ENCODE measurements around the gene UBE2D2.
"Not testable (repeated sequence)": the region's sequence is repeated elsewhere in the genome, so short reads cannot be mapped to it uniquely, and the experiment has no call there.

The UBE2D2 gene

GRCh38 chr5:139560752-139561654 is at the start of gene UBE2D2:
Gene UBE2D2 (plus strand): TSS chr5:139561339. CDS start chr5:139561792, 453 bp downstream.
- in situ Hi-C loops (cut with HindIII; ENCODE audit: low sequenced_read_pairs), result no loop called here

- in situ Hi-C loops (cut with HindIII; ENCODE audit: low sequenced_read_pairs), result no loop called here
Measured at GRCh38 chr5:139512786-139513390, 48.3 kb upstream of the UBE2D2 start.

- in situ Hi-C loops (cut with HindIII; ENCODE audit: low sequenced_read_pairs), result not testable (repeated sequence)
Measured at GRCh38 chr5:139513434-139513833, 47.7 kb upstream of the UBE2D2 start.

- in situ Hi-C loops (cut with HindIII; ENCODE audit: low sequenced_read_pairs), result no loop called here
Measured at GRCh38 chr5:139513852-139514485, 47.2 kb upstream of the UBE2D2 start.

- in situ Hi-C loops (cut with HindIII; ENCODE audit: low sequenced_read_pairs), result no loop called here
Measured at GRCh38 chr5:139514486-139514856, 46.7 kb upstream of the UBE2D2 start.

GRCh38 chr5:139517683-139518564 is 43.2 kb upstream of the UBE2D2 start:
- in situ Hi-C loops (cut with HindIII; ENCODE audit: low sequenced_read_pairs), result no loop called here

- in situ Hi-C loops (cut with HindIII; ENCODE audit: low sequenced_read_pairs), result loop anchor here (10.0 kb wide), 1 partner anchor 109 kb away; no protein-coding TSS in a partner anchor
Measured at GRCh38 chr5:139523635-139524445, 37.3 kb upstream of the UBE2D2 start.

- in situ Hi-C loops (cut with HindIII; ENCODE audit: low sequenced_read_pairs), result loop anchor here (10.0 kb wide), 1 partner anchor 110 kb away; no protein-coding TSS in a partner anchor
Measured at GRCh38 chr5:139524446-139524845, 36.7 kb upstream of the UBE2D2 start.

GRCh38 chr5:139524940-139525585 is 36.1 kb upstream of the UBE2D2 start:
- in situ Hi-C loops (cut with HindIII; ENCODE audit: low sequenced_read_pairs), result loop anchor here (10.0 kb wide), 1 partner anchor 110 kb away; no protein-coding TSS in a partner anchor

- in situ Hi-C loops (cut with HindIII; ENCODE audit: low sequenced_read_pairs), result loop anchor here (10.0 kb wide), 1 partner anchor 111 kb away; no protein-coding TSS in a partner anchor
Measured at GRCh38 chr5:139525586-139526308, 35.4 kb upstream of the UBE2D2 start.

GRCh38 chr5:139526309-139527089 is 34.6 kb upstream of the UBE2D2 start:
- in situ Hi-C loops (cut with HindIII; ENCODE audit: low sequenced_read_pairs), result loop anchor here (10.0 kb wide), 1 partner anchor 112 kb away; no protein-coding TSS in a partner anchor

GRCh38 chr5:139527090-139527470 is 34.1 kb upstream of the UBE2D2 start:
- in situ Hi-C loops (cut with HindIII; ENCODE audit: low sequenced_read_pairs), result loop anchor here (10.0 kb wide), 1 partner anchor 112 kb away; no protein-coding TSS in a partner anchor

- in situ Hi-C loops (cut with HindIII; ENCODE audit: low sequenced_read_pairs), result loop anchor here (10.0 kb wide), 1 partner anchor 113 kb away; no protein-coding TSS in a partner anchor
Measured at GRCh38 chr5:139527896-139528467, 33.2 kb upstream of the UBE2D2 start.

- in situ Hi-C loops (cut with HindIII; ENCODE audit: low sequenced_read_pairs), result loop anchor here (10.0 kb wide), 1 partner anchor 114 kb away; no protein-coding TSS in a partner anchor
Measured at GRCh38 chr5:139528695-139529094, 32.4 kb upstream of the UBE2D2 start.

GRCh38 chr5:139530079-139530478 is 31.1 kb upstream of the UBE2D2 start:
- in situ Hi-C loops (cut with HindIII; ENCODE audit: low sequenced_read_pairs), result not testable (repeated sequence)

- in situ Hi-C loops (cut with HindIII; ENCODE audit: low sequenced_read_pairs), result no loop called here
Measured at GRCh38 chr5:139531772-139532169, 29.4 kb upstream of the UBE2D2 start.

GRCh38 chr5:139543423-139543991 is 17.6 kb upstream of the UBE2D2 start:
- in situ Hi-C loops (cut with HindIII; ENCODE audit: low sequenced_read_pairs), result no loop called here

Data from DLD1 (cell line).